H4 (cell line): ENCODE measurements around the gene SRI. TPM values are rescaled to one million over a fixed set of nuclear protein-coding genes. Genes with fewer than 3 reads are reported as not detected.
"Not testable (repeated sequence)": the region's sequence is repeated elsewhere in the genome, so short reads cannot be mapped to it uniquely, and the experiment has no call there.

Source experiments
- DNase-seq: peaks from one replicate; pipeline ENCODE4 v3.0.0-alpha.2; 2015; ENCODE audit warnings: low spot score
- total RNA-seq: library from RNA; depleted of rRNA; stranded (reverse); fragments of >200 nt; shearing (Covaris generic); gene quantifications from 2 replicates; pipeline ENCODE4 v1.2.3, GENCODE V29; 2014; rRNA removed

Gene SRI
- total RNA-seq: 307 and 321 TPM in 2 replicates

GRCh38 chr7:88219781-88220747, at the start of gene SRI:
Gene SRI (minus strand): TSS chr7:88220038. CDS start chr7:88220026, 12 bp downstream.
- DNase-seq: peak; percentile 82

GRCh38 chr7:88269586-88269985, 49.7 kb upstream of the SRI start:
- DNase-seq: no peak

GRCh38 chr7:88268858-88269257, 49.0 kb upstream of the SRI start:
- no peak for DNase-seq

GRCh38 chr7:88268051-88268450, 48.2 kb upstream of the SRI start:
- no peak for DNase-seq

GRCh38 chr7:88267421-88267820, 47.6 kb upstream of the SRI start:
- DNase-seq: no peak

GRCh38 chr7:88264987-88265386, 45.1 kb upstream of the SRI start:
- not testable (repeated sequence) for DNase-seq

GRCh38 chr7:88262562-88262961, 42.7 kb upstream of the SRI start:
- DNase-seq: no peak

GRCh38 chr7:88260719-88261118, 40.9 kb upstream of the SRI start:
- no peak for DNase-seq

GRCh38 chr7:88259656-88260380, 40.0 kb upstream of the SRI start:
- DNase-seq: no peak

- DNase-seq: not testable (repeated sequence)
Measured at GRCh38 chr7:88258296-88258695, 38.5 kb upstream of the SRI start.

GRCh38 chr7:88256906-88257305, 37.1 kb upstream of the SRI start:
- peak; percentile 31 for DNase-seq

- DNase-seq: peak; percentile 51
Measured at GRCh38 chr7:88254721-88255424, 35.0 kb upstream of the SRI start.

GRCh38 chr7:88253640-88254039, 33.8 kb upstream of the SRI start:
- no peak for DNase-seq

GRCh38 chr7:88244258-88244657, 24.4 kb upstream of the SRI start:
- no peak for DNase-seq

- DNase-seq: peak; percentile 86
Measured at GRCh38 chr7:88243345-88243909, 23.6 kb upstream of the SRI start.

- DNase-seq: no peak
Measured at GRCh38 chr7:88239852-88240251, 20.0 kb upstream of the SRI start.

- DNase-seq: no peak
Measured at GRCh38 chr7:88233828-88234227, 14.0 kb upstream of the SRI start.

- DNase-seq: no peak
Measured at GRCh38 chr7:88230646-88231045, 10.8 kb upstream of the SRI start.

GRCh38 chr7:88229302-88229995, 9.6 kb upstream of the SRI start:
- no peak for DNase-seq

- DNase-seq: peak; percentile 70
Measured at GRCh38 chr7:88226886-88227516, 7.2 kb upstream of the SRI start.

GRCh38 chr7:88226201-88226600, 6.4 kb upstream of the SRI start:
- DNase-seq: no peak
